ENCODE measurements around the gene AGRN. TPM values are rescaled to one million over a fixed set of nuclear protein-coding genes. Genes with fewer than 3 reads are reported as not detected.

Gene AGRN
- total RNA-seq, 1 experiment from 2014 or later = 175 TPM

GRCh38 chr1:1025730-1026129, 5.8 kb downstream of the AGRN start:
- no peak for DNase-seq
- peak overlapping the region in 1 of 2 experiments; percentile 20; a peak in 1 of 5 replicates for H3K4me3 Mint-ChIP-seq
- no peaks in the 10 kb centered on the region for H3K27me3 ChIP-seq (ENCODE audit: insufficient read depth, low read length)
- H2BK5ac ChIP-seq (ENCODE audit: insufficient read length, low read length) = no peak overlapping the region
- H3K27me3 Mint-ChIP-seq (ENCODE audit: low read depth) = peaks cover 4% of the 10 kb centered on the region
- no peak overlapping the region for H2BK12ac ChIP-seq (ENCODE audit: insufficient read length, low read depth, low read length)
- H4K5ac ChIP-seq (ENCODE audit: insufficient read length, low read depth, low read length) = no peak overlapping the region
- peaks cover 3 to 23% (median 17%) of the 10 kb centered on the region in 3 experiments; a peak in 6 of 7 replicates for H3K36me3 Mint-ChIP-seq (ENCODE audit: insufficient read depth in 1 of 3, low read depth in 3 of 3)
- TF ChIP-seq CTCF (conservative IDR thresholded peaks at IDR 0.05) = no peak
- H3K23ac ChIP-seq (ENCODE audit: insufficient read length, low read depth, low read length) = no peak overlapping the region
- no peak overlapping the region for H3K56ac ChIP-seq (ENCODE audit: insufficient read length, low read depth, low read length)
- no peak overlapping the region for H2BK120ac ChIP-seq (ENCODE audit: low read depth, low read length, poor library complexity, severe bottlenecking)
- H3K27ac Mint-ChIP-seq = peak overlapping the region in 2 of 3 experiments; percentile 53 to 61; a peak in 2 of 7 replicates
- peaks cover 7% of the 10 kb centered on the region for H3K23me2 ChIP-seq (ENCODE audit: insufficient read length, low read depth, low read length, poor library complexity, severe bottlenecking)
- no peaks in the 10 kb centered on the region for H3K9me3 ChIP-seq (ENCODE audit: control insufficient read depth, low read depth, low read length)
- no peak overlapping the region for H2BK20ac ChIP-seq (ENCODE audit: low read depth, low read length, poor library complexity, severe bottlenecking)
- H2AFZ ChIP-seq (ENCODE audit: low read length) = no peak overlapping the region
- H3T11ph ChIP-seq (ENCODE audit: low read length) = no peak overlapping the region
- no peak overlapping the region for H3K27ac ChIP-seq (ENCODE audit: insufficient read length, low read depth, low read length)
- no peaks in the 10 kb centered on the region; a peak in 1 of 5 replicates for H3K9me3 Mint-ChIP-seq
- H3K79me1 ChIP-seq (ENCODE audit: insufficient read depth, low read depth, low read length, poor library complexity, severe bottlenecking) = peaks cover 4% of the 10 kb centered on the region
- H4K20me1 ChIP-seq (ENCODE audit: control insufficient read depth, insufficient read depth, insufficient read length) = peaks cover 3% of the 10 kb centered on the region
- H3K79me2 ChIP-seq (ENCODE audit: insufficient read depth, low read length) = peaks cover 2% of the 10 kb centered on the region; the same call in 1 of the 2 replicates
- H3K4me1 ChIP-seq (ENCODE audit: insufficient read depth, low read length) = peaks cover 4% of the 10 kb centered on the region; the same call in 1 of the 2 replicates
- no peak overlapping the region for H3K14ac ChIP-seq (ENCODE audit: insufficient read depth, low read length)
- no CpG with 5 or more reads among the region's 10 CpGs for WGBS (ENCODE audit: extremely low coverage, insufficient read length, low lambda C conversion rate)
- peaks cover 28 to 39% of the 10 kb centered on the region in 2 experiments for H3K4me1 Mint-ChIP-seq
- no peak overlapping the region for H4K8ac ChIP-seq (replicated peaks; ENCODE audit: insufficient read length, low read depth, low read length)
- H3K4me2 ChIP-seq (ENCODE audit: insufficient read depth, insufficient read length, low read length) = no peak overlapping the region
- no peak overlapping the region for H2AK5ac ChIP-seq (ENCODE audit: insufficient read length, low read length)
- H4K91ac ChIP-seq (ENCODE audit: insufficient read length, low read depth, low read length) = no peak overlapping the region
- H3K18ac ChIP-seq (ENCODE audit: insufficient read length, low read depth, low read length) = no peak overlapping the region
- no peak overlapping the region for H3K9ac ChIP-seq (ENCODE audit: extremely low read depth, insufficient read length, low read length)
- no peak overlapping the region for H2BK15ac ChIP-seq (ENCODE audit: low read depth, low read length)
- no peak overlapping the region for H3K4ac ChIP-seq (ENCODE audit: low read depth, low read length)

Measured in H9 (cell line).